Parietal lobe (tissue), 1 donor: ENCODE data around the gene CHRNG. TPM values are rescaled to one million over a fixed set of nuclear protein-coding genes. Genes with fewer than 3 reads are reported as not detected.

Experiments used
- total RNA-seq: library from RNA; depleted of rRNA; stranded (reverse); fragments of >200 nt; gene quantifications from one replicate; pipeline ENCODE4 v1.2.3, GENCODE V29; 2014

Gene CHRNG, protein sequence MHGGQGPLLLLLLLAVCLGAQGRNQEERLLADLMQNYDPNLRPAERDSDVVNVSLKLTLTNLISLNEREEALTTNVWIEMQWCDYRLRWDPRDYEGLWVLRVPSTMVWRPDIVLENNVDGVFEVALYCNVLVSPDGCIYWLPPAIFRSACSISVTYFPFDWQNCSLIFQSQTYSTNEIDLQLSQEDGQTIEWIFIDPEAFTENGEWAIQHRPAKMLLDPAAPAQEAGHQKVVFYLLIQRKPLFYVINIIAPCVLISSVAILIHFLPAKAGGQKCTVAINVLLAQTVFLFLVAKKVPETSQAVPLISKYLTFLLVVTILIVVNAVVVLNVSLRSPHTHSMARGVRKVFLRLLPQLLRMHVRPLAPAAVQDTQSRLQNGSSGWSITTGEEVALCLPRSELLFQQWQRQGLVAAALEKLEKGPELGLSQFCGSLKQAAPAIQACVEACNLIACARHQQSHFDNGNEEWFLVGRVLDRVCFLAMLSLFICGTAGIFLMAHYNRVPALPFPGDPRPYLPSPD
- not detected for total RNA-seq

DNA sequence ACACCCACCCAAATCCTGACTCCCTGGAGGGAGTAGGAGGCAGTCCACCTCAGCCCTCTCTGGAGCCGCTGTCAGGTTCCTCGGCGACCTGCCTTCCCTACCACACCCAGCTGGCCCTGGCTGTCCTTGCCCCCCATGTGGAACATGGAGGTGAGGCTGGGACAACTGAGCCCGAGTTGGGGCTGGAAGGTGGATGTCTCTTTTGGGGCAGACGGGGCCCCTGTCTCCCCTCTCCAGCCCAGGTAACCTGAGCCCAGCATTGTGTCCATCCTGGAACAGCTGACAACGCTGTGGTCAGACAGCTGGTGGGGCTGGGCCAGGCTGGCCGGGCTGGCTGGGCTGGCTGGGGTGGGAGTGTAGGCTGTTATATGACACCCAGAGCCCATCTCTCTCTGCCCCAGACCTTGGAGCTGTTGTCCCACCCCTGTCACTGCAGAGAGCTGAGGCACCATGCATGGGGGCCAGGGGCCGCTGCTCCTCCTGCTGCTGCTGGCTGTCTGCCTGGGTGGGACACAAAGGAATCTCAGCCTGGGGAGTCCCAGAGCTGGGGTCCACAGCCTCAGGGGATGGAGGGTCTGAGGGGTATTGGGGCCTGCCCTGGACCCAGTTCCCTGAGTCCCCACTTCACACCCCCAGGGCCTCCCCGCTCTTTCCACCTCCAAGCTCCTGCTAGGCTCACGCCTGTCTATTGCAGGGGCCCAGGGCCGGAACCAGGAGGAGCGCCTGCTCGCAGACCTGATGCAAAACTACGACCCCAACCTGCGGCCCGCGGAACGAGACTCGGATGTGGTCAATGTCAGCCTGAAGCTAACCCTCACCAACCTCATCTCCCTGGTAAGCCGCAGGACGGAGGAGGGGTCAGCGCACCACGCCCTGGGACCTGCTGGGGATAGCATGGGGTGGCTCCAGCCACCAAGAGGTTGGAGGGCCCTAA, at the start of gene CHRNG:
TSS of gene CHRNG (plus strand) at position 395 of the 934 bp plus-strand sequence. CDS start at position 451, 56 bp downstream.

DNA sequence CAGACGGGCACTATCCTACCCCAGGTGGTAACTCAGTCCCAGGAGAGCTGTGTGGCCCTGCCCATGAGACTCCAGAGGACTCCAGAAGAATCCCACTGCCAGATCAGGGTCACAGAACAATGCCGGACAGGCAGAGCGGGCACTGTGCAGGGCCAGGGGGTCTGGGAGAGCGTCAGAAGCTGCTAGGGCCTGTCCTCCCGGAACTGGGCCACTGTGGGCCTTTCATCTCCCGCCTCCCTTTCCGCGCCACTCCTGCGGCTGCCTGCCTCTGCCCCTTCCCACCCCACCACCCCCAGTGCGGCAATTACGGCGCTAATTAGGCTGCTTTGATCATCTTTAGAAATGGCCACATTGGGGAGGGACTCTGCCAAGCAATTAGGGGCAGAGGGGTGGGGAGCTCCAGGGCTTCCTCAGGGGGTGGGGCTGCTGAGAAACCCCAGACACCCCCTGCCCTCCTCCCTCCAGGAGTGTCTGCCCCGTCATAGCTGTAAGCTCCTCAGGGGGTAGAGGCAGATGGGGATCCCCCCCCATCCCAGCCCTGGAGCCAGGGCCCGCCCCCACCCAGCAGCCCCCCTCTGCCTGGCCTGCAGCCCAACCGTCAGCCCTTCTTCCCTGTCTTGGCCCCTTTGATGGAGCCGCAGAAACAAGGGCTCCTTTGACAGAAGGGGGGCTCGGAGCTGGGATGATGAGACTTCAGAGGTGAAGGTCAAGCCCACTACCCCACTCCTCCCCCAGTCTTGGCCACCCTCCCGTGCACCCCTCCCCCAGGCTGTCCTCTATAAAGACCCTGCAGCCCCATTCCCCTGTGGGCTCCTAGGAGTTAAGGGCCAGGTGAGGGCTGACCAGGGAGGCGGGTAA, 19.7 kb upstream of the CHRNG start, which contains the start of gene PRSS56:
TSS of gene PRSS56 (plus strand) at position 808 of the 858 bp plus-strand sequence. CDS start 211 bp downstream, outside the sequence.

GRCh38 chr2:232525791-232526371, 13.6 kb upstream of the CHRNG start, which contains the start of gene CHRND:
Gene CHRND, plus strand, starts transcription at chr2:232526160. Its CDS starts 56 bp downstream, at chr2:232526216.

GRCh38 chr2:232550354-232551249, 11.1 kb downstream of the CHRNG start, which contains the start of the genes EIF4E2 and TIGD1:
Gene EIF4E2, plus strand, starts transcription at chr2:232550689. Its CDS starts 36 bp downstream, at chr2:232550725.
Gene TIGD1, minus strand, starts transcription at chr2:232550557. Its CDS starts 675 bp downstream, at chr2:232549882.

Other genes with a start within 250 kb of the CHRNG start
- not detected for gene ALPP, start 160.9 kb upstream of the CHRNG start, total RNA-seq
- gene ALPG, start 132.8 kb upstream of the CHRNG start, total RNA-seq, result not detected
- not detected for gene ALPI, start 83.5 kb upstream of the CHRNG start, total RNA-seq
- 0.63 TPM for gene ECEL1, start 51.9 kb upstream of the CHRNG start, total RNA-seq
- not detected for gene PRSS56, start 19.3 kb upstream of the CHRNG start, total RNA-seq
- not detected for gene CHRND, start 13.5 kb upstream of the CHRNG start, total RNA-seq
- gene TIGD1, start 10.9 kb downstream of the CHRNG start, total RNA-seq, result 14.1 TPM
- 54.8 TPM for gene EIF4E2, start 11.0 kb downstream of the CHRNG start, total RNA-seq
- 0.63 TPM for gene EFHD1, start 93.9 kb downstream of the CHRNG start, total RNA-seq
- gene GIGYF2, start 157.6 kb downstream of the CHRNG start, total RNA-seq, result 172 TPM
- 3.8 TPM for gene KCNJ13, start 236.9 kb downstream of the CHRNG start, total RNA-seq